NCI-H1417 treated with DMSO at 0.1 percent for 48 hours (cell line): Measurements from ENCODE around the gene HDGFL3.
"Not testable (repeated sequence)": the region's sequence is repeated elsewhere in the genome, so short reads cannot be mapped to it uniquely, and the experiment has no call there.

Experiments
- DNase-seq: peaks from one replicate; lab custom pipeline; 2025; lab: John Stamatoyannopoulos, UW

HDGFL3 gene

GRCh38 chr15:83207660-83208366, at the start of gene HDGFL3:
Gene HDGFL3, minus strand, starts transcription at chr15:83207823. Its CDS starts 409 bp downstream, at chr15:83207414.
- DNase-seq: peak; percentile 15

GRCh38 chr15:83250781-83251180, 43.2 kb upstream of the HDGFL3 start:
- no peak for DNase-seq

- no peak for DNase-seq
Observed at GRCh38 chr15:83249030-83249343, 41.4 kb upstream of the HDGFL3 start.

GRCh38 chr15:83248151-83249029, 40.8 kb upstream of the HDGFL3 start:
- peak; percentile 30 for DNase-seq

- no peak for DNase-seq
Observed at GRCh38 chr15:83243634-83244033, 36.0 kb upstream of the HDGFL3 start.

- DNase-seq: no peak
Observed at GRCh38 chr15:83230242-83230641, 22.6 kb upstream of the HDGFL3 start.

GRCh38 chr15:83225449-83225848, 17.8 kb upstream of the HDGFL3 start:
- DNase-seq: no peak

- not testable (repeated sequence) for DNase-seq
Observed at GRCh38 chr15:83221781-83222180, 14.2 kb upstream of the HDGFL3 start.

- no peak for DNase-seq
Observed at GRCh38 chr15:83219026-83219425, 11.4 kb upstream of the HDGFL3 start.

GRCh38 chr15:83215306-83215705, 7.7 kb upstream of the HDGFL3 start:
- DNase-seq: no peak

GRCh38 chr15:83210619-83211018, 3.0 kb upstream of the HDGFL3 start:
- peak; percentile 54 for DNase-seq

GRCh38 chr15:83209333-83209732, 1.7 kb upstream of the HDGFL3 start:
- DNase-seq: no peak

- no peak for DNase-seq
Observed at GRCh38 chr15:83208367-83208661, 691 bp upstream of the HDGFL3 start.

- no peak for DNase-seq
Observed at GRCh38 chr15:83207009-83207659, 489 bp downstream of the HDGFL3 start.

- DNase-seq: no peak
Observed at GRCh38 chr15:83206526-83207008, 1.1 kb downstream of the HDGFL3 start.

- no peak for DNase-seq
Observed at GRCh38 chr15:83205725-83206324, 1.8 kb downstream of the HDGFL3 start.

- DNase-seq: no peak
Observed at GRCh38 chr15:83204697-83205096, 2.9 kb downstream of the HDGFL3 start.

- no peak for DNase-seq
Observed at GRCh38 chr15:83203543-83203942, 4.1 kb downstream of the HDGFL3 start.

GRCh38 chr15:83200589-83200988, 7.0 kb downstream of the HDGFL3 start:
- DNase-seq: no peak

GRCh38 chr15:83200162-83200561, 7.5 kb downstream of the HDGFL3 start:
- no peak for DNase-seq

GRCh38 chr15:83199288-83199687, 8.3 kb downstream of the HDGFL3 start:
- no peak for DNase-seq

- no peak for DNase-seq
Observed at GRCh38 chr15:83198476-83198875, 9.1 kb downstream of the HDGFL3 start.

GRCh38 chr15:83194528-83194927, 13.1 kb downstream of the HDGFL3 start:
- no peak for DNase-seq
